ENCODE measurements around the gene HDLBP. TPM values are rescaled to one million over a fixed set of nuclear protein-coding genes. Genes with fewer than 3 reads are reported as not detected.

The HDLBP gene
- total and polyA plus RNA-seq, 2 experiments from 2014 or later = 230 to 306 TPM

- TF ChIP-seq ZNF462 (CRISPR knock-in tag; IDR thresholded peaks at IDR 0.05) = no peak
- TF ChIP-seq NANOG (IDR thresholded peaks at IDR 0.05; ENCODE audit: borderline replicate concordance) = no peak
- no peak for TF ChIP-seq EZH2phosphoT487 (IDR thresholded peaks at IDR 0.05; ENCODE audit: unreplicated experiment)
- TF ChIP-seq, protein P1, sequence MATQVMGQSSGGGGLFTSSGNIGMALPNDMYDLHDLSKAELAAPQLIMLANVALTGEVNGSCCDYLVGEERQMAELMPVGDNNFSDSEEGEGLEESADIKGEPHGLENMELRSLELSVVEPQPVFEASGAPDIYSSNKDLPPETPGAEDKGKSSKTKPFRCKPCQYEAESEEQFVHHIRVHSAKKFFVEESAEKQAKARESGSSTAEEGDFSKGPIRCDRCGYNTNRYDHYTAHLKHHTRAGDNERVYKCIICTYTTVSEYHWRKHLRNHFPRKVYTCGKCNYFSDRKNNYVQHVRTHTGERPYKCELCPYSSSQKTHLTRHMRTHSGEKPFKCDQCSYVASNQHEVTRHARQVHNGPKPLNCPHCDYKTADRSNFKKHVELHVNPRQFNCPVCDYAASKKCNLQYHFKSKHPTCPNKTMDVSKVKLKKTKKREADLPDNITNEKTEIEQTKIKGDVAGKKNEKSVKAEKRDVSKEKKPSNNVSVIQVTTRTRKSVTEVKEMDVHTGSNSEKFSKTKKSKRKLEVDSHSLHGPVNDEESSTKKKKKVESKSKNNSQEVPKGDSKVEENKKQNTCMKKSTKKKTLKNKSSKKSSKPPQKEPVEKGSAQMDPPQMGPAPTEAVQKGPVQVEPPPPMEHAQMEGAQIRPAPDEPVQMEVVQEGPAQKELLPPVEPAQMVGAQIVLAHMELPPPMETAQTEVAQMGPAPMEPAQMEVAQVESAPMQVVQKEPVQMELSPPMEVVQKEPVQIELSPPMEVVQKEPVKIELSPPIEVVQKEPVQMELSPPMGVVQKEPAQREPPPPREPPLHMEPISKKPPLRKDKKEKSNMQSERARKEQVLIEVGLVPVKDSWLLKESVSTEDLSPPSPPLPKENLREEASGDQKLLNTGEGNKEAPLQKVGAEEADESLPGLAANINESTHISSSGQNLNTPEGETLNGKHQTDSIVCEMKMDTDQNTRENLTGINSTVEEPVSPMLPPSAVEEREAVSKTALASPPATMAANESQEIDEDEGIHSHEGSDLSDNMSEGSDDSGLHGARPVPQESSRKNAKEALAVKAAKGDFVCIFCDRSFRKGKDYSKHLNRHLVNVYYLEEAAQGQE (IDR thresholded peaks at IDR 0.05; ENCODE audit: unreplicated experiment) = no peak
- TF ChIP-seq CTCF (conservative IDR thresholded peaks at IDR 0.05; ENCODE audit: low read depth in 2 of 2) = no peak
- no peak for TF ChIP-seq JUNB (IDR thresholded peaks at IDR 0.05; ENCODE audit: unreplicated experiment)
- TF ChIP-seq EZH2 (IDR thresholded peaks at IDR 0.05; ENCODE audit: low read depth, unreplicated experiment) = no peak
- no peak for TF ChIP-seq ZNF114 (CRISPR knock-in tag; IDR thresholded peaks at IDR 0.05)
- TF ChIP-seq CREB1 (CRISPR knock-in tag; IDR thresholded peaks at IDR 0.05; ENCODE audit: low read depth) = no peak
Observed at GRCh38 chr2:241225983-241226382, 89.5 kb downstream of the HDLBP start (continued).
